ENCODE measurements around the gene GPR27.

GRCh38 chr3:71800023-71800422 is 46.4 kb downstream of the GPR27 start:
- no peak for TF ChIP-seq CTCF (conservative IDR thresholded peaks at IDR 0.05; ENCODE audit: low read length)
- no peak for TF ChIP-seq EZH2phosphoT487 (IDR thresholded peaks at IDR 0.05; ENCODE audit: borderline replicate concordance)
